Testis (tissue), 3 donors: ENCODE results near the gene EZH2. TPM values are rescaled to one million over a fixed set of nuclear protein-coding genes. Genes with fewer than 3 reads are reported as not detected.

Source experiments
- DNase-seq: peaks from one replicate; pipeline ENCODE4 v3.0.0-alpha.2; 2019
- H3K27ac ChIP-seq, 2 donors: fragments of 200-600 bp; sonication (generic); one replicate each; pipeline ENCODE4 v1.5.1; 2019
- H3K27me3 ChIP-seq: fragments of 200-600 bp; sonication (generic); one replicate; pipeline ENCODE4 v1.5.1; 2019
- H3K36me3 ChIP-seq: fragments of 200-600 bp; sonication (generic); one replicate; pipeline ENCODE4 v1.5.1; 2017; ENCODE audit warnings: low read depth; ENCODE audit errors: missing control alignments
- H3K4me1 ChIP-seq: fragments of 200-600 bp; sonication (generic); one replicate; pipeline ENCODE4 v1.5.1; 2019
- H3K4me3 ChIP-seq, 2 donors: fragments of 200-600 bp; sonication (generic); one replicate each; pipeline ENCODE4 v1.5.1; 2017 to 2019
- H3K9me3 ChIP-seq: fragments of 200-600 bp; sonication (generic); one replicate; pipeline ENCODE4 v1.5.1; 2017
- CTCF ChIP-seq, 3 experiments: fragments of 450-650 bp in 2 of 3; fragments of 200-600 bp in 1 of 3; sonication (generic) in 1 of 3; IDR thresholded peaks; one replicate each; pipeline ENCODE4 v1.5.1; 2016 to 2019; ENCODE audit warnings: antibody characterized with exemption in 3 of 3, mild to moderate bottlenecking in 2 of 3, moderate library complexity in 1 of 3
- POLR2A ChIP-seq: fragments of 450-650 bp; IDR thresholded peaks from one replicate; pipeline ENCODE4 v1.6.1; 2017; ENCODE audit warnings: antibody characterized with exemption, mild to moderate bottlenecking, moderate library complexity
- WGBS, 2 donors: methylation state at CpG; one replicate each; pipeline ENCODE4 v1.1.5; 2018; 5-methylcytosine and 5-hydroxymethylcytosine counted together
- intact Hi-C: fragments of 100-400 bp; cut with DNase I; formaldehyde crosslinking; loops from one replicate; pipeline ENCODE4 v1.15.1; 2023; ENCODE audit warnings: low total_unique reads
- polyA plus RNA-seq: library from polyadenylated mRNA; stranded (reverse); fragments of 350-450 nt; fragmentation: Illumina TruSeq; extraction: RNeasy Lipid Tissue Mini Kit (QIAGEN cat#74804); gene quantifications from one replicate; pipeline ENCODE4 v1.2.3, GENCODE V29; 2014; ENCODE audit warnings: low read depth, low replicate concordance; ENCODE audit not compliant: insufficient read depth
- total RNA-seq, 2 donors: library from RNA; depleted of rRNA; stranded (reverse); fragments of >200 nt; gene quantifications; one replicate each; pipeline ENCODE4 v1.2.3, GENCODE V29; 2016

Gene EZH2
- total and polyA plus RNA-seq, 3 donors from 2014 or later, result 27.0 to 60.3 (median 36.0) TPM

DNA sequence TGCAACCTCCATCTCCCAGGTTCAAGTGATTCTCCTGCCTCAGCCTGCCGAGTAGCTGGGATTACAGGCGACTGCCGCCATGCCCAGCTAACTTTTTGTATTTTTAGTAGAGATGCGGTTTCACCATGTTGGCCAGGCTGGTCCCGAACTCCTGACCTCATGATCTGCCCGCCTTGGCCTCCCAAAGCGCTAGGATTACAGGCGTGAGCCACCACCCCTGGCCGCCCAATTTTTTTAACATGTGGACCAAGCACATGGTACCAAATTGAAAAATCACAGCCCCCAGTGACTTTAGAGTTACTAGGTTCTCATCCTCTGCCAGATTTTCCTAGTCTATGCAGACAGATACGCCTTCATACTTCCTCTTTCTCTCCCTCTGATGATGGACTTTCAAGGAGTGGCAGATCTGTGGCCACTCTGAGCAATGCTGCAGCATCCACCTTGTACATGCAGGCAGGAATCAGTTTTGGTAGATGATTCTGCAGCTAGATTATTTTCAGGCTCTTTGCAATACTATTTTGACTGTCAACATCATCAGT lies 34.0 kb upstream of the EZH2 start:
- no peaks in the 10 kb centered on the region for H3K9me3 ChIP-seq
- intact Hi-C loops, result no loop called here
- H3K4me3 ChIP-seq, result no peak overlapping the region
- H3K27me3 ChIP-seq, result no peaks in the 10 kb centered on the region
- WGBS, 2 donors, result 86 to 87% methylated on average over 10 of the region's 10 CpGs
- peaks cover 6% of the 10 kb centered on the region for H3K4me1 ChIP-seq
- no peak for DNase-seq
- TF ChIP-seq POLR2A, result no peak
- no peak for TF ChIP-seq CTCF (IDR thresholded peaks at IDR 0.05)
- no peak overlapping the region for H3K27ac ChIP-seq
- no peaks in the 10 kb centered on the region for H3K36me3 ChIP-seq

DNA sequence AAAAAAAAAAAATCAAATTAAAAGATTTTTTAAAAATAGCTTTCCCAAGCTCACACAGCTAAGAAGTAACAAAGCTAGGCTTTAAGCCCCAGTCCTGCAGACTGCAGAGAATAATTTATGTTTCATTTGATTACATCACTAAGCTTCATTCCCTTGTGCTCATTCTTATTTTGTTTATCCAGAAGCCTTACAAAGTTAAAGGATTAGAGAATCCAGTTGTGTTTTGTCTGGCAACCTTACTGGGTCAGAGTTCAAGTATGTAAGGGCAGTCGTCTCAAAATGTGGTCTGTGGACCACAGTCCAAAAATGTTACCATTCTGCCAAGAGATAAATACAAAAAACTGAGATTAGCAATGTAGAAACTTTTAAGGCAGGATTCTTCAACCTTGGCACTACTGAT lies 32.1 kb upstream of the EZH2 start:
- Histone ChIP-seq H3K9me3 (no peaks in the 10 kb centered on the region), H3K4me1 (peaks cover 6% of the 10 kb centered on the region), H3K27me3 (no peaks in the 10 kb centered on the region), H3K4me3 (no peak overlapping the region), H3K36me3 (no peaks in the 10 kb centered on the region), H3K27ac (no peak overlapping the region)
- DNase-seq, result no peak
- intact Hi-C loops, result no loop called here
- 25 to 39% methylated on average over 1 of the region's 1 CpG for WGBS, 2 donors
- no peak for TF ChIP-seq CTCF (IDR thresholded peaks at IDR 0.05)
- TF ChIP-seq POLR2A, result no peak

DNA sequence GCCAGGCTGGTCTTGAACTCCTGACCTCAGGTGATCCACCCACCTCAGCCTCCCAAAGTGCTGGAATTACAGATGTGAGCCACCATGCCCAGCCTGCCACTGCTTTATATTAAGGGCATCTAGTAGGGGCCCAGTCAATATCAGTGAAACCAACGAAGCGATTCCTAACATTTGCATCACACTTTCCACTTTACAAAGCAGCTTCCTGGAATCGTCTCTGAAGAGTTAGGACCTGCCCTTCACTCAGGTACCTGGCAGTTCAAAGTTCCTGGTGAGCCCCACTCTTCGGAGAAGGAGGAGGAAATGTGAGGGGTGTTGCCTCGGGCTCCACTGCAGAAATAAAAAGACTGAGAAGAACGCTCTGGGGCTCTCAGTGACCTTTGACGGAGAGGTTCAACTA lies 31.1 kb upstream of the EZH2 start:
- Histone ChIP-seq H3K9me3 (no peaks in the 10 kb centered on the region), H3K36me3 (no peaks in the 10 kb centered on the region), H3K4me1 (peaks cover 6% of the 10 kb centered on the region), H3K27me3 (no peaks in the 10 kb centered on the region), H3K27ac (no peak overlapping the region), H3K4me3 (no peak overlapping the region)
- 84 to 89% methylated on average over 7 of the region's 7 CpGs for WGBS, 2 donors
- intact Hi-C loops, result no loop called here
- DNase-seq, result no peak
- TF ChIP-seq CTCF (IDR thresholded peaks at IDR 0.05), result no peak
- TF ChIP-seq POLR2A, result no peak

DNA sequence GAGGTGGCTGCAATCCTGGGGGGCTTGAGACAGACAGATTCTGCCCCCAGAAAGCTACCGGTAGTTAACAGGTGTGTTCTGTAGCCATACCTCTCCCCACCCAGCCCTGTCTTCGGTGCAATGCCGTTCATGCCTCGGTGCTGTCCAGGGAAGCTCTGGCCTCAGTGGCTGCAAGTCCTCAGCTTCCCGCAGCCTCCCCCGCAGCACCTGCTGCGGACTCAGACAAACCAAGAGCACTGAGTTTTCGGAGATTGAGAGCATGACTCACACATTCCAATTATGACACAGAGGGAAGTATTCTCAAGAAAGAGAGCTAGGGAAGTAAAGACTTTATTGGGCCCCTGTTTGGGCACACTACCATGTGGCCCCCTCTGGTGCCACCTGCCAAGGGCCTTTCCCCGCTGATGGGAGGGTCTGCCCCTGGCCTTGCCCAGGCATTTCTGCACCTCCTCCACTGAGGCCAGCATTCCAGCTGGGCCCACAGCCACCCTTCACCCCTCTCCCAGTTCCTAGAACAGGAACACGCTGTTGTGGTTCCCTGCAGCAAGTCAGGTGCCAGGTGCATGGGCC lies 30.2 kb upstream of the EZH2 start:
- H3K4me1 ChIP-seq, result peaks cover 6% of the 10 kb centered on the region
- H3K36me3 ChIP-seq, result no peaks in the 10 kb centered on the region
- no peaks in the 10 kb centered on the region for H3K27me3 ChIP-seq
- H3K9me3 ChIP-seq, result no peaks in the 10 kb centered on the region
- no peak for DNase-seq
- WGBS, 2 donors, result 60 to 68% methylated on average over 10 of the region's 10 CpGs
- intact Hi-C loops, result no loop called here
- no peak overlapping the region for H3K4me3 ChIP-seq
- TF ChIP-seq CTCF (IDR thresholded peaks at IDR 0.05), result no peak
- TF ChIP-seq POLR2A, result no peak
- H3K27ac ChIP-seq, result no peak overlapping the region
